GM19239 (cell line): ENCODE measurements around the gene CCDC83.

Source experiments
- DNase-seq: peaks from one replicate; pipeline ENCODE4 v3.0.0; 2011; ENCODE audit warnings: low spot score; ENCODE audit not compliant: insufficient read length
- FAIRE-seq: peaks from 2 replicates; lab custom pipeline; 2011; peaks lifted over from hg19 to GRCh38; lab: Jason Lieb, UNC

CCDC83 gene

DNA sequence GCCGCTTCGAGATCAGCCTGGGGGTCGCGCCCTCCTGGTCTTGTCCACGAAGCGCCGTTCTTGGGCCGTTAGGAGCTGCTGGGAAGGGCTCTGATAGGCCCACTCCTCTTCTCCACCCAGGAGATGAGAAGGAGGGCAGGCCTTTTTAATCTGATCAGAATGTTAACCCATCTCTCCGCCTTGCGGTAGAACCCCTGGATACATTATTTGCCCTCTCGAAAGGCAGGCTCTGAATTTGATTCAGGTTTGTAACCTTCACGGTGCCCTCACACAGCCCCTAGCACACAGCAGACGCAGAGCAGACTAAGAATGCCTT is at the start of gene CCDC83:
Gene CCDC83, plus strand, starts transcription at position 43 of the 316 bp plus-strand sequence. CDS start 9,741 bp downstream, outside the sequence.
- no peak for DNase-seq
- FAIRE-seq: no peak

- no peak for DNase-seq
Observed at GRCh38 chr11:85805387-85805786, 49.8 kb upstream of the CCDC83 start.

GRCh38 chr11:85806016-85806415 is 49.2 kb upstream of the CCDC83 start:
- FAIRE-seq: no peak

More at GRCh38 chr11:85805387-85805786, 49.8 kb upstream of the CCDC83 start:
- no peak for FAIRE-seq

GRCh38 chr11:85806876-85807275 is 48.3 kb upstream of the CCDC83 start:
- DNase-seq (no peak), FAIRE-seq (no peak)

More at GRCh38 chr11:85806016-85806415, 49.2 kb upstream of the CCDC83 start:
- DNase-seq: no peak

DNA sequence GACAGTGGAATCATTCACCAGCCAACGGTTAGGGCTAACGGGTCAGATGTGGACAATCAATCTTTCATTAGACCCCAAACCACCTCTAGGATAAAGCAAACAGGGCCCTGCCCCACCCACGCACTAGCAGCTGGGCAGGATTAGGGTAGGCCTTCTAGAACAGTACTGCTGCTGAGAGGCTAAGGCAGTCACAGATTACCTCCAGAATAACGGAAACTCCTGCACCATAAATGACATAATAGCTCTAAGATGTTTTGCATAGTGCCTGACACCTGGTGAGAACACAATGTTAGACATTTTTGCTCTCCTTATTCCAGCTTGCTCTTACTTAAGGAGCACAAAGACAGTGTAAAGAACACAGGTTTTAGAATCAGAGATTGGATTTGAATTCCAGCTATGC is 46.0 kb upstream of the CCDC83 start:
- FAIRE-seq (peak; percentile 21), DNase-seq (no peak)

- FAIRE-seq: no peak
- no peak for DNase-seq
Observed at GRCh38 chr11:85809863-85810262, 45.3 kb upstream of the CCDC83 start.

DNA sequence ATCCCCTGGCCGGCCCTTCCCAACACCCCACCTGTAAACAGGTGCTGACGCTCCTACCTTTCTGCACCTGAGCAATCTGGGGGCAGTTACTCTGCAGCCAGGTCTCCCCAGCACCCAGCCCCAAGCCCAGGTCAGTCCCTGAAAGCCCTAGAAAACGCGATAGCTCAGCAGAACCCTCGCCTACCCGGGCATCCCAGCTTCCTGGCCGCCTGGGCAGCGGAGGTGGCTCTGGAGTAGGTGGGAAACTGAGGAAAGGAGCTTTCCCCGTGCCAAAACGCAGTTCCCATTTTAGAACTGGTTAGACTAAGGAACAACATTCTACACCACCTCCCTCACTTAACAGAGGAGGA is 44.7 kb upstream of the CCDC83 start:
- FAIRE-seq: no peak

DNA sequence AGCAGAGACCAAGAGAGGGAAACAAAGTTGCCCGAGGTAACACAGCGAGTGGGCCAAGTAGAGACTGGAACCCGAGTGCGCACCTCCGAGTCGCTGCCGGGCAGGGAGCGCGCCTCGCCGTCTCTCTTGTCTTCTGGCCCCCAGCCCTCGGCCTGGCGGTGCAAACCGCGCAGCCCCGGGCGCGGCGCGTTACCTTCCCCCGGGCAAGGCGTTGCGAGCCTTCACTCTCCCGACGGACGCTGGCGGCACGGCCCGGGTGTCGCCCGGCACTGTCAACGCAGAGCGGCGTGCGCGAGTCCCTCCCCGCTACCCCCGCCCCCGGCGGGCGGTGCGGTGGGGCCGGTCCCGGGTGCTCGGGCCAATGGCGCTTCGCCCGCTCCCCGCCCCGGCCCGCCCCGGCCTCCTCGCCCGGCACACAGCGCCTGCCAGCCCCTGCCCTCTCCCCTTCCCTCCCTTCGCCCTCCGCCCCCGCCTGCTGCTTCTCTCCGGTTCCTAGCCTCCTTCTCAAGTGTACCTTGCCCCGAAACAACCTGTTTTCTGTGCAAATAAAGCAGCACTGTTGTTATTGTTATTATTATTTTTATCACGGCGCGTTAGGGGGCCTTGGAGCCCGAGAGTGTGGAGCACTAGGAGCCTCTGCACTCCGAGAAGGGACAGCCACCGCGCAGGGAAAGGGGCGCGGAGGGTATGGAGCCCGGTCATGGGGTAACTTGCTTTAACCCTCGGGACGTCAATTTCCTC is 44.1 kb upstream of the CCDC83 start, which contains the start of gene SYTL2:
Gene SYTL2, minus strand, starts transcription at position 271 of the 741 bp plus-strand sequence. CDS start 53,416 bp downstream, outside the sequence.
- no peak for FAIRE-seq
- peak; percentile 47 for DNase-seq

More for the DNA sequence above, 44.7 kb upstream of the CCDC83 start:
- no peak for DNase-seq

DNA sequence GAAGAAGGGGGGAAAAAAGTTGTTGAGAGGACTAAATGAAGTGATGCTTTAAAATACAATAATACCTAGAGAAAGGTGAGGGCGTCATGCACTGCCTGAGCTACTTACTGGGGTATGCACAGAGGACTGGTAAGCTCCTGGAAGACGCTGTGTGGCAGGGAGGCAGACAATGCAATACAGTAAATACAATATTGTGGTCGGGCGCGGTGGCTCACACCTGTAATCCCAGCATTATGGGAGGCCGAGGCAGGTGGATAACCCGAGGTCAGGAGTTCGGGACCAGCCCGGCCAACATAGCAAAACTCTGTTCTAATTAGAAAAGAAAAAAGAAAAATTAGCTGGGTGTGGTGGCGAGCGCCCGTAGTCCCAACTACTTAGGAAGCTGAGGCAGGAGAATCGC is 43.6 kb upstream of the CCDC83 start:
- no peak for DNase-seq

GRCh38 chr11:85813721-85814120 is 41.5 kb upstream of the CCDC83 start:
- no peak for FAIRE-seq
- DNase-seq: no peak

More for the DNA sequence above, 43.6 kb upstream of the CCDC83 start:
- no peak for FAIRE-seq

- FAIRE-seq: no peak
- no peak for DNase-seq
Observed at GRCh38 chr11:85815186-85815931, 39.8 kb upstream of the CCDC83 start.

DNA sequence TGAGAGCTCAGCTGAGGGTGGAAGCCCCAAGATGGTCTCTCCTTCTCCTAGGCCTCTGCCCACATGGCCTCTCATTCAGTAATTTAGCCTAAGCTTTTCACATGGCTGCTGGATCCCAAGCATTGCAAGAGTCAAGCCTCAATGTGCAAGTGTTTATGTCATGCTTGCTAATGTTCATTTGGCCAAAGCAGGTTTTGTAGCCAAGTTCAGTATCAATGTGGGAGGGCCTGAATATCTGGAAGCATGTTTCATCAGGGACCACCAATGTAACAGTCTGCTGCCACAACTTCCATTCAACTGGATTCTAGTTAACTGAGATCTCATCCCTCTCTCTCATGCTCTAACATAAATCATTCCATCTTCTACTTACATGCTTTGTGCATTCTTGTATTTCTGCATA is 35.7 kb upstream of the CCDC83 start:
- FAIRE-seq: no peak
- DNase-seq: no peak

- DNase-seq: no peak
- no peak for FAIRE-seq
Observed at GRCh38 chr11:85821636-85822035, 33.5 kb upstream of the CCDC83 start.

DNA sequence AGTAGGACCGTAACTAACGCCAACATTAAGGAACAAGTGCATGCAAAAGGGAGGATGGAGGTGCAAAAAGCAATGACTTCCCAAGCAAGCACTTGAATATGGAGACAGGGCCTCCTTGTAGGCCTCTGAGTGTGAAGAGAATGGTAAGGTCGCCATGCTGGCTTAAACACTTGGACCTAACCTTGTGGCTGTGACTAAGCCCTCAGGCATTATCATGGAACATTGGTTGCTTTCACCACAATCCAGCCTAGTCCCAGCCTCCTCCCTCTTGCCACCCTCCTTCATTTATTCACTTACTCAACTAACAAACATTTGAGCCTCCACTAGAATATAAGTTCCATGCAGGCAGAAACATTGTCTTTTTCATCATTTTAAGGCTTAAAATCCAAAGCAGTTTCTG is 32.4 kb upstream of the CCDC83 start:
- DNase-seq: no peak

GRCh38 chr11:85823816-85824215 is 31.4 kb upstream of the CCDC83 start:
- no peak for FAIRE-seq
- DNase-seq: no peak

More for the DNA sequence above, 32.4 kb upstream of the CCDC83 start:
- no peak for FAIRE-seq

DNA sequence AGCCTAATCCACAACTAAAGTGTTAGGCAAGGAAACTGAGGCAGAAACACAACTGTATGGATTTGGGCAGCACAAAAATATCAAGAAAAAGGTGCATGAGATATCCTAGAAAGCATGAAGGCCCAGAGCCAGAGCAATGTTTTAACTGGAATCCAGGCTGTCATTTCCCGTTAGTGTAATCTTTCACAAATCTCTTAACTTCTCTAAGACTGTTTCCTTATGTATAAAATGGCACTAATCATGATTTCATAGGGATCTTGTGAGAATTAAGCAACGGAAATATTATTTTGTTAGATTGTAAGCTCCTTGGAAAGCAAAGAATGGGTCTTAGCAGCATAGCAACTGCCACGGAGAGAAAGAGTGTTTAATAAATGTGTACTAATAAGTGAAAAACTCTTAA is 29.6 kb upstream of the CCDC83 start:
- FAIRE-seq (no peak), DNase-seq (no peak)

DNA sequence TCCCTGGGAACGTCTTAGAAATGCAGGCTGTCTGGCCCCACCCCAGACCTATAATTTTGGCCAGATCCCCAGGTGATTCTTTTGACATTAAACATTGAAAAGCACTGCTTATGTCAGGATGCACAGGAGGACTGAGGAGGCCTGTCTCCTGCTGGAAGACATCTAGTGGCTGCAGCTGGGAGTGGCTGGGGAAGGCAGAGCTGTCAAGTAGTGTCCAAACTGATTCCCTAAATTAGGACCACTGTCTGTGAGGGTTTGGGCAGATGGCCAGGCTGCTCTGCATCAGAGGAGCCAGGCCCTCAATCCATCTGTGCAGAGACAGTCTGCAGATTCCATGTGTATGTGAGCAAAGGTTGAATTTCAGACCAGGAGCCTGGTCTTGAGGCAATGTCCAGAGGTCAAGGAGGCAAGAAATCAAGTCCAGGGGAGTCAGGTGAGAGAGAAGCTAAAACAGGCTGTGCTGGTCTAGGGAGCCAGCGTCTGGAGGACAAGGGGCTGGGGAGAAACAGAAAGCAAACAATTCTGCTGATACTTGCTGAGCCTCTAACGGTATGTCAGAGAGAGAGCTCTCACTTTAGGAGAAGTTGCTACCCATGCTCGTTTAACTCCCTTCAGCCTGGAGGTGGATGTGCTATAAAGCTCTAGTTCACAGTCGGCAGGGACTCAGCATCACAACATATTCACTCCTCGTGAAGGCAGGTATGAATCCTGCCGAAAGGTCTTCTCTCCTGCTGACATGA is 28.9 kb upstream of the CCDC83 start:
- DNase-seq (no peak), FAIRE-seq (no peak)

GRCh38 chr11:85827748-85828639 is 27.2 kb upstream of the CCDC83 start:
- FAIRE-seq: no peak
- no peak for DNase-seq

- DNase-seq (no peak), FAIRE-seq (no peak)
Observed at GRCh38 chr11:85828640-85828978, 26.6 kb upstream of the CCDC83 start.

DNA sequence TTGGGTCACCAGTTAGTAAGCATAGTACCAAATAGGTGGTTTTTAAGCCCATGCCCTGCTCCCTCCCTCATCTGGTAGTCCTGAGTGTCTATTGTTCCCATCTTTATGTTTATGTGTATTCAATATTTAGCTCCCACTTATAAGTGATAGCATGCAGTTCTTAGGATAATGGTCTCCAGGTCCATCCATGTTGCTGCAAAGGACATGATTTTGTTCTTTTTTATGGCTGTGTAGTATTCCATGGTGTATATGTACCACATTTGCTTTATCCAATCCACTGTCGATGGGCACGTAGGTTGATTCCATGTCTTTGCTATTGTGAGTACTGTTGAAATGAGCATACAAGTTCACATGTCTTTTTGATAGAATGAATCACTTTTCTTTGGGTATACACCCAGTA is 26.0 kb upstream of the CCDC83 start:
- FAIRE-seq (no peak), DNase-seq (no peak)
